ENCODE measurements around the gene MRPS15.
"Not testable (repeated sequence)": the region's sequence is repeated elsewhere in the genome, so short reads cannot be mapped to it uniquely, and the experiment has no call there.

MRPS15 gene

GRCh38 chr1:36463803-36464604 lies at the start of gene MRPS15:
Gene MRPS15 (minus strand): TSS chr1:36464384. CDS start chr1:36464275, 109 bp downstream.
- H3K27ac ChIP-seq: peak within 1 kb of the TSS; percentile 73
- no peak for TF ChIP-seq ZFX (IDR thresholded peaks at IDR 0.05; ENCODE audit: borderline replicate concordance)
- TF ChIP-seq, protein P1, sequence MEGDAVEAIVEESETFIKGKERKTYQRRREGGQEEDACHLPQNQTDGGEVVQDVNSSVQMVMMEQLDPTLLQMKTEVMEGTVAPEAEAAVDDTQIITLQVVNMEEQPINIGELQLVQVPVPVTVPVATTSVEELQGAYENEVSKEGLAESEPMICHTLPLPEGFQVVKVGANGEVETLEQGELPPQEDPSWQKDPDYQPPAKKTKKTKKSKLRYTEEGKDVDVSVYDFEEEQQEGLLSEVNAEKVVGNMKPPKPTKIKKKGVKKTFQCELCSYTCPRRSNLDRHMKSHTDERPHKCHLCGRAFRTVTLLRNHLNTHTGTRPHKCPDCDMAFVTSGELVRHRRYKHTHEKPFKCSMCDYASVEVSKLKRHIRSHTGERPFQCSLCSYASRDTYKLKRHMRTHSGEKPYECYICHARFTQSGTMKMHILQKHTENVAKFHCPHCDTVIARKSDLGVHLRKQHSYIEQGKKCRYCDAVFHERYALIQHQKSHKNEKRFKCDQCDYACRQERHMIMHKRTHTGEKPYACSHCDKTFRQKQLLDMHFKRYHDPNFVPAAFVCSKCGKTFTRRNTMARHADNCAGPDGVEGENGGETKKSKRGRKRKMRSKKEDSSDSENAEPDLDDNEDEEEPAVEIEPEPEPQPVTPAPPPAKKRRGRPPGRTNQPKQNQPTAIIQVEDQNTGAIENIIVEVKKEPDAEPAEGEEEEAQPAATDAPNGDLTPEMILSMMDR (IDR thresholded peaks at IDR 0.05): no peak

DNA sequence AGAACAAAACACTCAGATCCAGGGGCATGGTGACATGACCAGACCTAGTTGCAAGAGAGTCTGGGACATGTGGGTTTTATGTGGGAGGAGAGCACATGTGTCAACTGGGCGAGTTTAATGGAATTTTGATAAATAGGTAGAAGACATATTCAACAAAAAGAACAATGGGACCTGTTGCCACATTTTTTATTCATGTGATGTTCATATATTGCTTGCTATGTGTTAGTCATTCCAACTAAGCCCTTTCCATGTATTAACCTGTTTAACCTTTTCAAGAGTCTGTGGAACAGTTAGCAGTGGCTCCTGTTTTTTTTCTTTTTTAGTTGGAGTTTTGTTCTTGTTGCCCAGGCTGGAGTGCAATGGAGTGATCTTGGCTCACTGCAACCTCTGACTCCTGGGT lies 48.7 kb upstream of the MRPS15 start:
- H3K27ac ChIP-seq: no peak overlapping the region
- TF ChIP-seq, protein P1 (IDR thresholded peaks at IDR 0.05): no peak
- TF ChIP-seq ZFX (IDR thresholded peaks at IDR 0.05; ENCODE audit: borderline replicate concordance): no peak

DNA sequence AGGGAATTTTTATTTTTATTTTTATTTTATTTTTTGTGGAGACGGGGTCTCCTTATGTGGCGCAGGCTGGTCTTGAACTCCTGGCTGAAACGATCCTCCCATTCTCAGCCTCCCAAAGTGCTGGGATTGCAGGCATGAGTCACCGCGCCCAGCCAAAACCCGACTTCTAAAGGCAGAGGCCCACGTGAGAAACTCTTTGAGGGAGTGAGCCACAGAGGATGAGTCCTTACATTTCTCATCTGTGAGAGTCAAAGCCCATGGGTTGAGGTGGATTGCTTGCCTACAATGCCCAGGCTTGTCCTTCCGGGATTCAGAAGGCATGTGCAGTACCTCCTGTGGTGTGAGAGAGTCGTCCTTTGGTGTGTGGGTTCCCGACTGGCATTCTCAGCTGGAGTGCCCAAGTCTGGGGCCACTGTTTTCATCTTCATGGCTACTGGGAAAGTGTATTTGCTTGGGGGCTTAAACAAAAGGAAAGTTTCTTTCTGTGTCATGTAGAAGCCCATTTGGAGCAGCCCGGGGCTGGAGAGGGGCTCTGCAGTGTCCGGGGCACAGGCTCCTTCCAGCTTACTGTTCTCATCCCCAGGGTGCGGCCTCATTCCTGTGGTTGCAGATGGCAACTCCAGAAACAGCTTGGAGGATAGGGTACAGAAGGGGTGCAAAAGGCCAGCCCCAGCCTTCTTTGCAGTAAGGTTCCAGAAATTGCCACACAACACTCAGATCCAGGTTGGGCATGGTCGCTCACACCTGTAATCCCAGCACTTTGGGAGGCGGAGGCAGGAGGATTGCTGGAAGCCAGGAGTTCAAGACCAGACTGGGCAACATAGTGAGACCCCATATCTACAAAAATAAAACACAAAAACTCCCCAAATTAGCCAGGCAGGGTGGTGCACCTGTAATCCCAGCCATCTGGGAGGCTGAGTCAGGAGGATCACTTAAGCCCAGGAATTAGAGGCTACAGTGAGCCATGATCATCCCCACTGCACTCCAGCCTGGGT lies 47.9 kb upstream of the MRPS15 start:
- TF ChIP-seq, protein P1 (IDR thresholded peaks at IDR 0.05): no peak
- TF ChIP-seq ZFX (IDR thresholded peaks at IDR 0.05; ENCODE audit: borderline replicate concordance): no peak
- no peak overlapping the region for H3K27ac ChIP-seq

DNA sequence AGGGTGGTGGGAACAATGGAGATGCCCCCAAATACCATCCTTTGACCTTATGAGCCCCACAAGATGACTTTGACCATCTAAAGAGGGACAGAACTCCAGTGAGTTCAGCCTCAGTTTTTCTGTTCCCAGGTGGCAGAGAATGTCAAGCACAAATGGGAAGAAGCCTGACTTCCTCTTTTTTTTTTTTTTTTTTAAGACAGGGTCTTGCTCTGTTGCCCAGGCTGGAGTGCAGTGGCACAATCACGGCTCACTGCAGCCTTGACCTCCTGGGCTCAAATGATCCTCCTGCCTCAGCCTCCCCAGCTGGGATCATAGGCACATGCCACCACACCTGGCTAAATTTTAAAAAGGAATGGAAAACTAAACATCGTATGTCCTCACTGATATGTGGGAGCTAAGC lies 47.0 kb upstream of the MRPS15 start:
- H3K27ac ChIP-seq: not testable (repeated sequence)

GRCh38 chr1:36510418-36510817 lies 46.2 kb upstream of the MRPS15 start:
- no peak for TF ChIP-seq ZFX (IDR thresholded peaks at IDR 0.05; ENCODE audit: borderline replicate concordance)
- TF ChIP-seq, protein P1 (IDR thresholded peaks at IDR 0.05): no peak
- H3K27ac ChIP-seq: no peak overlapping the region

DNA sequence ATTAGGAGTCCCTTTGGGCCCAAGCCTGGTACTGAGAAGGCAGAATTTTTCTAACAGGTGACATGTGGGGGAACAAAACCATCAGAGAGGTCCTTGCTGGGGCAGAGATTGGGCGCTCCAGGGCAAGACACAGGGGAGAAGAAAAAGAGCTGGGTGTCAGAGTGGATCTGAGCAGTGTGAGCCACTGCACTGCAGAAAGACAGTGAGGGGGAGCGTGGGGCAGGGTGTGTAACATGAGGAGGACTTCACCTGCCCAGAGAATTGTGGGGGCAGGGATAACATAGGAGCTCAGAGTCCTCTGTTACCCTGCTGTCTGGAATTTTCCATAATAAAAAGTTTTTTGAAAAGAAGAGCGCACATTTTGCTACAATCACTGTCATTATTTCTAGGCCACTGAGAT lies 44.1 kb upstream of the MRPS15 start:
- no peak overlapping the region for H3K27ac ChIP-seq
- TF ChIP-seq ZFX (IDR thresholded peaks at IDR 0.05; ENCODE audit: borderline replicate concordance): no peak
- TF ChIP-seq, protein P1 (IDR thresholded peaks at IDR 0.05): no peak

DNA sequence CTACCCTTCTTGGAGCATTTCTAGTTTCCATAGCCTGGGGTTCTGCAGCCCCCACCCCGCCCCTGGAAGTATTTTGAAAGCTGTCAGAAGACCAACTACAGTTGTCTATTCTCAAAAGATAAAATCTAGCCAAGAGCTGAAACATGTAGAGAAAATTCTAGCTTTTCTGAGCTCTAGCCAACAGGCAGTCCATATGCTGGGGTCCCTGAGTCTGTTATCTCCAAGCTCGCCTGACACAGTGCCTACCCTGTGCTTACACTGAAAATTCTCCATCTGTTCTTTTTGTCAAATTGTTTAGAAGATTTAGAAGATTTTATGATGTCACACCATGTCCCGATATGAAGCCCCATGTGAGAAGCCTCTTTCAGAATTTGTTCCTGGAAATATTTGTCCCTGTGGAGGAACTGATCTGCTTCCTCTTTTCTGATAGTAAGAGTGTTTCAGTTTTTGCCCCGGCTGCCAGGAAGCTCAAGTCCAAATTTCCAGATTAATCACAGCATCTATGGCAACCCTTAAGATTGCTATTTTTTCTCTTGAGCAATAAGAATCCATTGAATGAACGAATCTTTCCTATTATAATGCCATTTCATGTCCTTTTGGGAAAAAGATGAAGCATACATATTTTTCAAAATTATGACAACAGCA lies 42.2 kb upstream of the MRPS15 start:
- H3K27ac ChIP-seq: no peak overlapping the region
- TF ChIP-seq ZFX (IDR thresholded peaks at IDR 0.05; ENCODE audit: borderline replicate concordance): no peak
- TF ChIP-seq, protein P1 (IDR thresholded peaks at IDR 0.05): no peak

All from 22Rv1 (cell line).